Amniotic epithelial cell (primary cell): Measurements from ENCODE around the gene CFTR.
"Not testable (repeated sequence)": the region's sequence is repeated elsewhere in the genome, so short reads cannot be mapped to it uniquely, and the experiment has no call there.

Experiments
- DNase-seq: peaks from one replicate; pipeline ENCODE4 v3.0.0-alpha.2; 2010; ENCODE audit warnings: low read depth

Gene CFTR

DNA sequence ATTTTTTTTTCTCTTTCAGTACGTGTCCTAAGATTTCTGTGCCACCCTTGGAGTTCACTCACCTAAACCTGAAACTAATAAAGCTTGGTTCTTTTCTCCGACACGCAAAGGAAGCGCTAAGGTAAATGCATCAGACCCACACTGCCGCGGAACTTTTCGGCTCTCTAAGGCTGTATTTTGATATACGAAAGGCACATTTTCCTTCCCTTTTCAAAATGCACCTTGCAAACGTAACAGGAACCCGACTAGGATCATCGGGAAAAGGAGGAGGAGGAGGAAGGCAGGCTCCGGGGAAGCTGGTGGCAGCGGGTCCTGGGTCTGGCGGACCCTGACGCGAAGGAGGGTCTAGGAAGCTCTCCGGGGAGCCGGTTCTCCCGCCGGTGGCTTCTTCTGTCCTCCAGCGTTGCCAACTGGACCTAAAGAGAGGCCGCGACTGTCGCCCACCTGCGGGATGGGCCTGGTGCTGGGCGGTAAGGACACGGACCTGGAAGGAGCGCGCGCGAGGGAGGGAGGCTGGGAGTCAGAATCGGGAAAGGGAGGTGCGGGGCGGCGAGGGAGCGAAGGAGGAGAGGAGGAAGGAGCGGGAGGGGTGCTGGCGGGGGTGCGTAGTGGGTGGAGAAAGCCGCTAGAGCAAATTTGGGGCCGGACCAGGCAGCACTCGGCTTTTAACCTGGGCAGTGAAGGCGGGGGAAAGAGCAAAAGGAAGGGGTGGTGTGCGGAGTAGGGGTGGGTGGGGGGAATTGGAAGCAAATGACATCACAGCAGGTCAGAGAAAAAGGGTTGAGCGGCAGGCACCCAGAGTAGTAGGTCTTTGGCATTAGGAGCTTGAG is at the start of gene CFTR:
Gene CFTR, plus strand, starts transcription at position 801 of the 830 bp plus-strand sequence. CDS start 70 bp downstream, outside the sequence.
- no peak for DNase-seq

GRCh38 chr7:117435475-117436043 is 44.3 kb upstream of the CFTR start:
- DNase-seq, result no peak

DNA sequence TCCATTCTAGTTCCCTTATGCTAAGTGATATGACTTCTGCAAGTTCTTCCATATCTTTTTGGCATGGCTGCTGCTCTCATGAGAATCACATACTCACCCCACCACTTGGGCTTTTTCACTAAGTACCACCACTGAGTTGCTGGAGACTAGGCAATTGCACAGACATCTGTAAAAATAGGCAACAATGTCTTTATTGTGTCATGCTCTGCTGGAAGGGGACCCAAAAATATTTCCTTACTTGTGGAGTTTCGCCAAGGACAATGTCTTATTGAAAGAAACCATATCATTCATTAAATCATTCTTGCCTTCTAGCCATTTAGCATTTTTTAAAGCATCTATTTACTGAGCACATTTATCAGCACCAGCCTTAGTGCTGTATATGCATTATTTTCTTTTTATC is 35.2 kb upstream of the CFTR start:
- DNase-seq, result no peak

DNA sequence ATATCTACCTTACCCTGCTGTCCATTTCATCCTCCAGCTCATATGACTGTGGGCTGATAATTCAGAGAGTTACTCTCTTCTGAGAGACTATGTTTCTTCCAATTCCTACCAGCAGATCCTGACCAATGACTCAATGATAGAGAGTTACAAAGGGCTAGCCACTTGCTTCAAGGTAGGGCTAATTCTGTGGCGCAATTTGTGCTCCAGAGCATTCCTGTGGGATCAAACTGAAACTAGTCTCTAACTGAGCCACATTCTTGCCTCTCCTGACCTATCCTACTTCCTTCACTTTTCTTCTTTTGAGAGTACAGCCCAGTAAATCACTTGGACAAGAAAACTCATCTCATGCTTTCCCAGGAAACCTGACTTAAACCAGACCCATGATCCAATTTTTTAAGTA is 34.6 kb upstream of the CFTR start:
- DNase-seq, result peak; percentile 68

GRCh38 chr7:117446220-117446815 is 33.5 kb upstream of the CFTR start:
- DNase-seq, result no peak

DNA sequence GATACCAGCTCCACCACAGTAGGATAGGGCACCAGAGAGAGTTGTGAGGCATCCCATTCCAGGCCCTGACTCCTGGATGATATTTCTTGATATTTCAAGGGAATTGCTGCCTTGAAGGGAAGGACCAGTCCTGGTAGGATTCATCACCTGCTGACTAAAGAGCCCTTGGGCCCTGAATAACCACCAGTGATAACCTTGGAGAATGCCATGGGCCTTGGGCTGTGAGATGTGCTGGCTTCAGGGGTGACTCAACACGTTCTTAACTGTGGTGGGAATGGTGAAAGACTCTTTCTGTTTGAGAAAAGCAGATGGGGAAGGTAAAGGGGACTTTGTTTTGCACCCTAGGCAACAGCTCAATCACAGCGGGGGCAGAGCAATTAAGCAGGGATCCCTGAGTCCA is 31.2 kb upstream of the CFTR start:
- DNase-seq, result peak; percentile 16

DNA sequence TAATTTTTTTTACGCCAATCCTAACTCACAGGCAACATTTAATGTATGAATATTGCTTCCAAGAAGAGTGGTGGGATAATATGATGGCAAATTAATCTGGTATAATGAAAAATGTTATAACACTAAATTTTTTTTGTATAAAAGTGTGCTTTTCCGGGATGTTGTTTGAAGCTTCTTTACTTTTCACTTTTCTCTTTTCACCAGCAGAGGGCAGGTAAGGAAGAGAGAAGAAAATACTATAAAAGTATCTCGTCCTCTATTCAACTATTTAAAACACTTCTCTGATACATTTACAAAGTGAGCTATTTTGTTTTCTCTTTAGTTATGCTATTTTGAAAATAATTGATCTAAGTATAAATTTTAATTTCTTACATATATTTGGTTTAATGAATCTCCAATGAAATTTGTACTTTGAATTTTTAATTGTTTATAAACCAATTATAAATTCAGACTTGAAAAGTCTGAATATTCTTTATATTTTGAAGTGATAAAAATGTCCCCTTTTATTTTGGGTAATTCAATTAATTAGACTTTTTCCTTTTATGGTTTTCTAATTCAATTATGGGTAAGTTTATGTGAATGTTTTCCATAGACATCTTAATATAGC is 20.7 kb upstream of the CFTR start:
- DNase-seq, result peak; percentile 27

- no peak for DNase-seq
Measured at GRCh38 chr7:117459735-117460134, 20.1 kb upstream of the CFTR start.

DNA sequence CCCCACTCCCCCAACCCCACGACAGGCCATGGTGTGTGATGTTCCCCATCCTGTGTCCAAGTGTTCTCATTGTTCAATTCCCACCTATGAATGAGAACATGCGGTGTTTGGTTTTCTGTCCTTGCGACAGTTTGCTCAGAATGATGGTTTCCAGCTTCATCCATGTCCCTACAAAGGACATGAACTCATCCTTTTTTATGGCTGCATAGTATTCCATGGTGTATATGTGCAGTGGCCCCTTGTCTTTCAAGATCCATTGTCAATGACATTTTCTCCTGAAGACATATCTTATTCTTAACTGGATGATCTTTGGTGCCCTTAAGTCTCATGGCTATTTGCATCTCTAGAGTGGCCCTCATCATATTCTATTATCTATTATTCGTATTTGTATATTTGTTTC is 19.0 kb upstream of the CFTR start:
- DNase-seq, result not testable (repeated sequence)

DNA sequence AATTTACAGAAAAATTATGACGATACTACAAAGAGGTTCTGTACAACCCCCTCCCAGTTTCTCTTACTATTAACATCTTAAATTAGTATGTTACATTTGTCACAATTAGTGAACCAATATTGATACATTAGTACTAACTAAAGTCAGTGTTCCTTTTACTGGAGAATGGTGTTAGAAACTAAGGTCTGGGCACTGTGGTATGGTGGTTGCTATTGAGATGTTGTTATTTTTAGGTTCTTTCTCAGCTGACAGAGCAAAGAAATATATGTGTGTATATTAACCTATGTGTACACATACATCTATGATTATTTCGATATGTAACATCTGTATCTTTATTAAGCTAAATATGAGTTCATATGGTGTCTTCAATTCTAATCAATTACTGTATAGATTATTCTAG is 11.7 kb upstream of the CFTR start:
- no peak for DNase-seq

DNA sequence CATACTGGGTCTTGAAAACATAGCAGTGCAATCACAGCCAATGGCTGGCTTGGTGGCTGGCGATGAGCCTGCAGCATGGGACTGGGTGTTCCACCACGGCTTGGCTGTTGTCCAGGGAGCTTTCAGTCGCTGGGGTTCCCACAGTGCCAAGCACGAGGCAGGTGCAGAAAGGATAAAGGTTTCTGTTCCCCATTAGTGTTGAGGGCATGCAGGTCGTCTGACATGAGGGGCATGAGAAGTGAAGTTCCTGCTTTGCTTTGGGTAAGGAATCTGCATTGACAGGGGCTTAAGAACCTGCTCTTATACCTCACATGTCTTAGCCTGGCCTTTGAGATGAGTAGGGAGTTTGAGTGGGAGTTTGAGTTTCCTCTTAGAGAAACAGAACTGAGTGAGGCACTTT is 9.0 kb upstream of the CFTR start:
- DNase-seq, result no peak

- no peak for DNase-seq
Measured at GRCh38 chr7:117472335-117472734, 7.5 kb upstream of the CFTR start.

- no peak for DNase-seq
Measured at GRCh38 chr7:117476557-117477215, 3.1 kb upstream of the CFTR start.

DNA sequence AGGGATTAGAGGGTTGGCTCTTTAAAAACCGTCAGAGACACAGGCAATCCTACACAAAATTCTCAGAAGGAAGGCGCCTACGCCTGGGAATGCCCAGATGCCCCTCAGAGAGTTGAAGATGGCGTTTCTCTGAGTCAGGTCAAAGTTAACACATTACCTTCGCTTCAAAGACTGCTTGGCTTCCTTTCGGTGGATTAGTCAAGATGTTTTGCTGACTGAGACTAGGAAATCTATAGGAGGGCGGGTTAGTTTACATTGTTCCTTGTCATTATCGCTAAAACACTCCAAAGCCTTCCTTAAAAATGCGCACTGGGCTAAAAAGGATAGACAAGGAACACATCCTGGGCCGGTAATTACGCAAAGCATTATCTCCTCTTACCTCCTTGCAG is 995 bp upstream of the CFTR start:
- no peak for DNase-seq

- DNase-seq, result no peak
Measured at GRCh38 chr7:117480055-117480362, 184 bp downstream of the CFTR start.

GRCh38 chr7:117480978-117481377 is 1.2 kb downstream of the CFTR start:
- no peak for DNase-seq

DNA sequence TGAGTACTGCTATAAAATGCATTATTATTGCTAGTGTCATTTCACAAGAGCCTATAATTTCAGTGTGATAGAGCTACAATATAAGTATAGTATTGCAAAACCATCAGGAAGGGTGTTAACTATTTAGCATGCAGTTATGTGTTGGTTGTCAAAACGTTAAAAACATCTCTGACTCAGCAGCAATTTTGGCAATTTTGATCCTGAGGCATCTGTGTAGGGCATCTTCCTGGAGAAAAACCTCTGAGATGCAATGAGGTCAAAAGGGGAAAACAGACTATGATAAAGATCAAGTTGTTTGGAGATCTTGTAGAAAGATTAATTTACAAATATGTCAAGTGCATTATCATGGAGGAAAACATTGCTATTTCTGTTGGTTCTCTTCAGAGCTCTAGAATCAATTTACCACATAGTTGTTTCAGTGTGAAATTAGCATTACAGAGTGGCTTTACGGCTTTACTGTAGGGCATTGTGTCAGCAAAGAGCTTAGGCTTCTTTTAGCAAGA is 5.3 kb downstream of the CFTR start:
- no peak for DNase-seq

GRCh38 chr7:117489016-117489415 is 9.2 kb downstream of the CFTR start:
- DNase-seq, result no peak

DNA sequence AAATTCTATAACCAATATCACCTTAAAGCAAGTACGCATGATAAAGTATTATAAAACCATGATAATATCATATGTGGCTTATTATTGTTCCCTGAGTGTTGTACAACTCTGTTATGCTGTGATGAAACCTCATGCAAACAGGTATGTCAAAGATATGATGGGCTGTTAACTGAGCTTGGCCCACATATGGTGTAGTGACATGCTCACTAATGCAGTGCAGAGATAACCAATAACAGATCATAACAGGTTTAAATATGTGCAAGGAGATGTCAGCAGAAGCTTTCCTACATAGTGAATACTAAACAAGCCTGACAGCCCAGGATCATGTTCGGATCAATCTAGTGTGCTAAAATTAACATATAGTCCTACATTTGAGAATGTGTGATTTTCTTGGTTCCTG is 9.6 kb downstream of the CFTR start:
- DNase-seq, result no peak

DNA sequence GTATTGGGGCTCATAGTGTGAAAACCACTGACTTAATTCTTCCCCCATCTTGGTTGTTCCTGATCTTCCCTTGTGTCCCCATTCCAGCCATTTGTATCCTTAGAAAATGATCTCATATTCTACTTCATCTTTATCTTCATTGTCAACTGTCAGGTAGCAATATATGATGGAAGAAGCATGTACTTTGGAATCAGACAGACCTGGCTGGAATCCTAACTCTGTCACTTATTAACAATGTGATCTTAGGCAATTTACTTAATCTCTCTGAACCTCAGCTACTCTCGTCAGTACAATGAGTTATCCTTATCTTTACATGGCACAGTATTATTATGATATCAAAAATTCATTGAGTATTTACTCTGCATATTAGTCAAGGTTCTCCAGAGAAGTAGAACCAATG is 10.1 kb downstream of the CFTR start:
- DNase-seq, result no peak

GRCh38 chr7:117492649-117493048 is 12.8 kb downstream of the CFTR start:
- DNase-seq, result no peak

DNA sequence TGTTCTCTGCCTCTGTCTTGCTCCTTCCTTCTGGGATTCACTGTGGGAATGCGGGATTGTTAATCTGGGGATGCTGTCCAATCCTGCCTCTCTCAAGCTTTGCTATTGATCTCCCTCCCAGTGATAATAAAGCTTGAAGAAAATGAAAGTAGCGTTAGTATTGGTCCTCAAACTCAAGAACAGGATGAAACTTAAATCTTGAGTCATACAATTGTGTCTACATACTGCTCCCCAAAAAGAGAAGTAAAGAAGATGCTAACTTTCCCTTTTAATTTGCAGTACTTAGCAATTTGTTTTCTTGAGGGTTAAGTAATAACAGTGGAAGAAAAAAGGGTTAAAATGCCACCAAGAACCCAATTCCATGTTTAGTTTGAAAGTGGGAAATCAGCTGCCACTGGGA is 13.6 kb downstream of the CFTR start:
- no peak for DNase-seq

DNA sequence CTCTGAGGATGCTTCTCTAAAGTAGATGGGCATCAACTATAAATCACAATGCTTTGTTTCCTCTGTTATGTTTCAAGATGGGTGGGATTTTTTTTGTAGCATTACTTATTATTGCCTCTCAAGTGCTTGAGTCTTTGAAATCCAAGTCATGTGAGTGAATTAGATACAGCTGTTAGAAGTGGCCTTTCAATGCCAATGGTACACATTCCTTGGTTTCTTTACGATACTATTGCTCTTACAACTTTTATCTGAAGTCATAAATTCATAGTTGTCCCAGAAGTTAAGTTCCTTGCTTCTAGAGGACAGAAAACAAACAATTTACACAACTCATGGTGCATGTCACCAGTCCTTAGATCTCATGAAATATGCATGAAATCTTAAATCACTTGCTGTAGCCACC is 15.5 kb downstream of the CFTR start:
- DNase-seq, result no peak
